ENCODE data around the gene DNAJC9. TPM values are rescaled to one million over a fixed set of nuclear protein-coding genes. Genes with fewer than 3 reads are reported as not detected.
A peak's percentile ranks its signal among the peaks of the same experiment; 100 is the strongest.

DNAJC9 gene
- total RNA-seq, 1 experiment from 2014 or later = 282 TPM

- Histone ChIP-seq H3F3A (ENCODE audit: low read length, unreplicated experiment) (no peaks in the 10 kb centered on the region), H3K79me2 (ENCODE audit: low read length) (no peaks in the 10 kb centered on the region), H3K36me3 (ENCODE audit: low read depth, low read length) (peaks cover 15% of the 10 kb centered on the region), H3K27me3 (ENCODE audit: low read length) (no peaks in the 10 kb centered on the region), H4K20me1 (ENCODE audit: low read length) (no peaks in the 10 kb centered on the region), H2AFZ (ENCODE audit: low read length) (no peak overlapping the region), H3K9me2 (replicated peaks; ENCODE audit: low read length) (no peaks in the 10 kb centered on the region), H3K27ac (ENCODE audit: low read length) (no peak overlapping the region), H3K9ac (ENCODE audit: low read length) (no peak overlapping the region), H3K9me3 (ENCODE audit: low read length) (no peaks in the 10 kb centered on the region), H3K4me1 (ENCODE audit: insufficient read depth, low read length) (no peaks in the 10 kb centered on the region; the same call in 1 of the 2 replicates), H3K4me2 (ENCODE audit: low read length) (no peak overlapping the region), H3K4me3 (ENCODE audit: low read length) (no peak overlapping the region)
- ChIA-PET POLR2A (ENCODE audit: unreplicated experiment) (no interaction called here), CTCF (interaction anchor here (0.5 kb wide), 1 partner anchor 112 kb away, joined by 3 read pairs; no protein-coding TSS in a partner anchor)
- BruUV-seq (replicated peaks) = TSS peak; percentile 9
- intact Hi-C loops (cut with micrococcal nuclease) = no loop called here
- no peak for ATAC-seq
- TF ChIP-seq EZH2phosphoT487 (IDR thresholded peaks at IDR 0.05; ENCODE audit: borderline replicate concordance, low read length) (no peak), EZH2 (IDR thresholded peaks at IDR 0.05; ENCODE audit: low read length, unreplicated experiment) (no peak)
- TF ChIP-seq, protein P1, sequence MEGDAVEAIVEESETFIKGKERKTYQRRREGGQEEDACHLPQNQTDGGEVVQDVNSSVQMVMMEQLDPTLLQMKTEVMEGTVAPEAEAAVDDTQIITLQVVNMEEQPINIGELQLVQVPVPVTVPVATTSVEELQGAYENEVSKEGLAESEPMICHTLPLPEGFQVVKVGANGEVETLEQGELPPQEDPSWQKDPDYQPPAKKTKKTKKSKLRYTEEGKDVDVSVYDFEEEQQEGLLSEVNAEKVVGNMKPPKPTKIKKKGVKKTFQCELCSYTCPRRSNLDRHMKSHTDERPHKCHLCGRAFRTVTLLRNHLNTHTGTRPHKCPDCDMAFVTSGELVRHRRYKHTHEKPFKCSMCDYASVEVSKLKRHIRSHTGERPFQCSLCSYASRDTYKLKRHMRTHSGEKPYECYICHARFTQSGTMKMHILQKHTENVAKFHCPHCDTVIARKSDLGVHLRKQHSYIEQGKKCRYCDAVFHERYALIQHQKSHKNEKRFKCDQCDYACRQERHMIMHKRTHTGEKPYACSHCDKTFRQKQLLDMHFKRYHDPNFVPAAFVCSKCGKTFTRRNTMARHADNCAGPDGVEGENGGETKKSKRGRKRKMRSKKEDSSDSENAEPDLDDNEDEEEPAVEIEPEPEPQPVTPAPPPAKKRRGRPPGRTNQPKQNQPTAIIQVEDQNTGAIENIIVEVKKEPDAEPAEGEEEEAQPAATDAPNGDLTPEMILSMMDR (conservative IDR thresholded peaks at IDR 0.05; ENCODE audit: low read depth, low read length) = no peak
- no peak for DNase-seq
Observed at GRCh38 chr10:73210395-73211105, 36.5 kb downstream of the DNAJC9 start.

- peak; percentile 81 for DNase-seq
- H3K4me3 ChIP-seq (ENCODE audit: low read length) = no peak overlapping the region
- H3K9me2 ChIP-seq (replicated peaks; ENCODE audit: low read length) = no peaks in the 10 kb centered on the region
- no peak overlapping the region for H3K27ac ChIP-seq (ENCODE audit: low read length)
- no peak overlapping the region for H3K4me2 ChIP-seq (ENCODE audit: low read length)
- H3K9me3 ChIP-seq (ENCODE audit: low read length) = no peaks in the 10 kb centered on the region
- no peaks in the 10 kb centered on the region for H4K20me1 ChIP-seq (ENCODE audit: low read length)
- no peak for TF ChIP-seq EZH2phosphoT487 (IDR thresholded peaks at IDR 0.05; ENCODE audit: borderline replicate concordance, low read length)
- TF ChIP-seq, protein P1 (conservative IDR thresholded peaks at IDR 0.05; ENCODE audit: low read depth, low read length) = no peak
- no peaks in the 10 kb centered on the region; the same call in 1 of the 2 replicates for H3K4me1 ChIP-seq (ENCODE audit: insufficient read depth, low read length)
- no peaks in the 10 kb centered on the region for H3K79me2 ChIP-seq (ENCODE audit: low read length)
- peak; percentile 92 for ATAC-seq
- H3K9ac ChIP-seq (ENCODE audit: low read length) = no peak overlapping the region
- H2AFZ ChIP-seq (ENCODE audit: low read length) = no peak overlapping the region
- intact Hi-C loops (cut with micrococcal nuclease) = no loop called here
- ChIA-PET CTCF (no interaction called here), POLR2A (ENCODE audit: unreplicated experiment) (interaction anchor here (0.7 kb wide), 1 partner anchor 16 kb away, joined by 8 read pairs; no protein-coding TSS in a partner anchor)
- H3F3A ChIP-seq (ENCODE audit: low read length, unreplicated experiment) = no peaks in the 10 kb centered on the region
- no peaks in the 10 kb centered on the region for H3K27me3 ChIP-seq (ENCODE audit: low read length)
- H3K36me3 ChIP-seq (ENCODE audit: low read depth, low read length) = peaks cover 15% of the 10 kb centered on the region
- BruUV-seq (replicated peaks) = no TSS peak
Observed at GRCh38 chr10:73209705-73210104, 37.4 kb downstream of the DNAJC9 start.

- H3K4me1 ChIP-seq (ENCODE audit: insufficient read depth, low read length) = no peaks in the 10 kb centered on the region; the same call in 1 of the 2 replicates
- no peak overlapping the region for H3K4me2 ChIP-seq (ENCODE audit: low read length)
- H3K4me3 ChIP-seq (ENCODE audit: low read length) = no peak overlapping the region
- DNase-seq = no peak
- H3K79me2 ChIP-seq (ENCODE audit: low read length) = no peaks in the 10 kb centered on the region
- H2AFZ ChIP-seq (ENCODE audit: low read length) = no peak overlapping the region
- no peak for TF ChIP-seq EZH2 (IDR thresholded peaks at IDR 0.05; ENCODE audit: low read length, unreplicated experiment)
- no peak for TF ChIP-seq EZH2phosphoT487 (IDR thresholded peaks at IDR 0.05; ENCODE audit: borderline replicate concordance, low read length)
- TF ChIP-seq, protein P1 (conservative IDR thresholded peaks at IDR 0.05; ENCODE audit: low read depth, low read length) = no peak
- no peaks in the 10 kb centered on the region for H3K27me3 ChIP-seq (ENCODE audit: low read length)
- H3K9ac ChIP-seq (ENCODE audit: low read length) = no peak overlapping the region
- no TSS peak for BruUV-seq (replicated peaks)
- no peak for ATAC-seq
- H4K20me1 ChIP-seq (ENCODE audit: low read length) = no peaks in the 10 kb centered on the region
- H3K9me3 ChIP-seq (ENCODE audit: low read length) = no peaks in the 10 kb centered on the region
- no peaks in the 10 kb centered on the region for H3K9me2 ChIP-seq (replicated peaks; ENCODE audit: low read length)
- peaks cover 15% of the 10 kb centered on the region for H3K36me3 ChIP-seq (ENCODE audit: low read depth, low read length)
- POLR2A ChIA-PET (ENCODE audit: unreplicated experiment) = no interaction called here
- CTCF ChIA-PET = no interaction called here
- intact Hi-C loops (cut with micrococcal nuclease) = no loop called here
- no peak overlapping the region for H3K27ac ChIP-seq (ENCODE audit: low read length)
- no peaks in the 10 kb centered on the region for H3F3A ChIP-seq (ENCODE audit: low read length, unreplicated experiment)
Observed at GRCh38 chr10:73207883-73208282, 39.2 kb downstream of the DNAJC9 start.

Data from PC-3 (cell line).